SU-DHL-6 (cell line): ENCODE measurements around the gene EXOC6B.

Experiments used
- H2AFZ ChIP-seq: fragments of 200-600 bp; sonication (generic); 2 replicates; pipeline ENCODE4 v1.6.1; 2014; ENCODE audit warnings: low read depth, mild to moderate bottlenecking, moderate library complexity, mixed read lengths, antibody characterized with exemption, low read length; ENCODE audit not compliant: severe bottlenecking
- H3F3A ChIP-seq: fragments of 200-600 bp; shearing (Covaris generic); 2 replicates; pipeline ENCODE4 v1.6.0; 2016; ENCODE audit warnings: antibody characterized with exemption, mild to moderate bottlenecking; ENCODE audit not compliant: insufficient read depth
- H3K27ac ChIP-seq: fragments of 200-600 bp; sonication (generic); 2 replicates; pipeline ENCODE4 v1.5.1; 2016; ENCODE audit warnings: low read depth, mild to moderate bottlenecking, low read length, moderate library complexity, mixed read lengths
- H3K27me3 ChIP-seq: fragments of 200-600 bp; sonication (generic), shearing (Covaris generic); 2 replicates; pipeline ENCODE4 v1.6.0; 2014; ENCODE audit warnings: mild to moderate bottlenecking, low read length
- H3K36me3 ChIP-seq: fragments of 200-600 bp; sonication (generic); 2 replicates; pipeline ENCODE4 v1.6.1; 2014; ENCODE audit warnings: mild to moderate bottlenecking, low read length, mixed read lengths
- H3K4me2 ChIP-seq: fragments of 300-600, 200-600 bp; shearing (Covaris generic), sonication (generic); 2 replicates; pipeline ENCODE4 v1.6.0; 2014; ENCODE audit warnings: low read length, low read depth, mild to moderate bottlenecking; ENCODE audit not compliant: poor library complexity, severe bottlenecking
- H3K4me3 ChIP-seq: fragments of 200-600 bp; sonication (generic); 2 replicates; pipeline ENCODE4 v1.5.1; 2014; ENCODE audit warnings: antibody characterized with exemption, low read length, mild to moderate bottlenecking, mixed read lengths; ENCODE audit not compliant: insufficient read depth, poor library complexity, severe bottlenecking
- H3K79me2 ChIP-seq: fragments of 200-600 bp; sonication (generic); 2 replicates; pipeline ENCODE4 v1.6.1; 2014; ENCODE audit warnings: mild to moderate bottlenecking, low read length, moderate library complexity; ENCODE audit not compliant: insufficient read depth
- H3K9ac ChIP-seq: fragments of 200-600 bp; sonication (generic); 2 replicates; pipeline ENCODE4 v1.7.0; 2014; ENCODE audit warnings: mild to moderate bottlenecking, low read length
- H3K9me2 ChIP-seq: fragments of 200-600 bp; sonication (generic); replicated peaks from 2 replicates; pipeline ENCODE4 v1.6.1; 2014; ENCODE audit warnings: low read length; ENCODE audit not compliant: insufficient read depth
- H3K9me3 ChIP-seq: fragments of 200-600 bp; sonication (generic); 2 replicates; pipeline ENCODE4 v1.6.1; 2014; ENCODE audit warnings: low read length, mixed read lengths; ENCODE audit not compliant: insufficient read depth
- H4K20me1 ChIP-seq: fragments of 200-600 bp; sonication (generic); 2 replicates; pipeline ENCODE4 v1.6.1; 2014; ENCODE audit warnings: low read depth, mild to moderate bottlenecking, antibody characterized with exemption, low read length, moderate library complexity, mixed read lengths
- EZH2phosphoT487 ChIP-seq: fragments of 200-600 bp; sonication (generic), shearing (Covaris generic); conservative IDR thresholded peaks from 2 replicates; pipeline ENCODE4 v1.6.1; 2018; ENCODE audit warnings: mild to moderate bottlenecking, antibody characterized with exemption, low read length, moderate library complexity, mixed read lengths
- TF ChIP-seq, protein P1 (sequence below): fragments of 200-600 bp; sonication (generic); IDR thresholded peaks from one replicate; pipeline ENCODE4 v1.5.1; 2017; ENCODE audit warnings: antibody characterized with exemption, mild to moderate bottlenecking, low read length, moderate library complexity; ENCODE audit not compliant: insufficient read depth, poor library complexity, severe bottlenecking

Gene EXOC6B

DNA sequence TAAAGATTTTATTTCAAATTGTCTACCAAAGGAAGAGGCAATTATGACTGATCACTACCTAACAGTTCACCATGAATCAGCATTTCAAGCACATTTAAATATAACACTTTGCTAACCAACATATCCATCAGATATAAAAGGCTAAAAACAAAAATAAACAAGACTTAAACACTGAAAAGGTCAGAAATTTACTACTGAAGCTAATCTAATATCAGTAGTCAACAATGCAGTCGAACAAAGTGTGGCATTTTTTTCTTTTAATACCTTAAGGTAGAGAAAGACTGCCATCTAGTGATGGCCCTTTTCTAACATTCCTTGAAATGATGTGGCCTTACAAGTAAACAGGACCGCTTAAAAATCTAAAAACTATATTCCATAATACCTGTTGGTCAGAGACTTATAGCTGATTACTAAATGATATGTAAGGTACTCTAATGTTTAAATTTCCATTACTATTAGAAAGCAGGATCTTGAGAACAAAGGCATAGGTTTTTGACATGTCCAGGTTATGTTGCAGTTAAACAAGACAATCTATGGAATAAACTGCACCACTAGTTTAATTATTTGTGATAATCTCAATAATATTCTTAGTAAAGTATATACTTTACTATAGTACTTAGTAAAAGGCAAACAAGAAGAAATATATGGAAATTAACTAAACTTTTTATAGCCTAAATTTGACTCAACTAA is 80.0 kb downstream of the EXOC6B start:
- Histone ChIP-seq H3K36me3 (no peaks in the 10 kb centered on the region), H4K20me1 (no peaks in the 10 kb centered on the region), H3K9me2 (no peaks in the 10 kb centered on the region), H3K79me2 (no peaks in the 10 kb centered on the region), H3K9me3 (no peaks in the 10 kb centered on the region), H3K4me3 (no peak overlapping the region), H3F3A (no peaks in the 10 kb centered on the region), H3K27ac (no peak overlapping the region), H3K9ac (no peak overlapping the region), H3K4me2 (no peak overlapping the region), H2AFZ (no peak overlapping the region), H3K27me3 (no peaks in the 10 kb centered on the region)
- TF ChIP-seq EZH2phosphoT487 = no peak
- TF ChIP-seq, protein P1, sequence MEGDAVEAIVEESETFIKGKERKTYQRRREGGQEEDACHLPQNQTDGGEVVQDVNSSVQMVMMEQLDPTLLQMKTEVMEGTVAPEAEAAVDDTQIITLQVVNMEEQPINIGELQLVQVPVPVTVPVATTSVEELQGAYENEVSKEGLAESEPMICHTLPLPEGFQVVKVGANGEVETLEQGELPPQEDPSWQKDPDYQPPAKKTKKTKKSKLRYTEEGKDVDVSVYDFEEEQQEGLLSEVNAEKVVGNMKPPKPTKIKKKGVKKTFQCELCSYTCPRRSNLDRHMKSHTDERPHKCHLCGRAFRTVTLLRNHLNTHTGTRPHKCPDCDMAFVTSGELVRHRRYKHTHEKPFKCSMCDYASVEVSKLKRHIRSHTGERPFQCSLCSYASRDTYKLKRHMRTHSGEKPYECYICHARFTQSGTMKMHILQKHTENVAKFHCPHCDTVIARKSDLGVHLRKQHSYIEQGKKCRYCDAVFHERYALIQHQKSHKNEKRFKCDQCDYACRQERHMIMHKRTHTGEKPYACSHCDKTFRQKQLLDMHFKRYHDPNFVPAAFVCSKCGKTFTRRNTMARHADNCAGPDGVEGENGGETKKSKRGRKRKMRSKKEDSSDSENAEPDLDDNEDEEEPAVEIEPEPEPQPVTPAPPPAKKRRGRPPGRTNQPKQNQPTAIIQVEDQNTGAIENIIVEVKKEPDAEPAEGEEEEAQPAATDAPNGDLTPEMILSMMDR = peak; percentile 55

DNA sequence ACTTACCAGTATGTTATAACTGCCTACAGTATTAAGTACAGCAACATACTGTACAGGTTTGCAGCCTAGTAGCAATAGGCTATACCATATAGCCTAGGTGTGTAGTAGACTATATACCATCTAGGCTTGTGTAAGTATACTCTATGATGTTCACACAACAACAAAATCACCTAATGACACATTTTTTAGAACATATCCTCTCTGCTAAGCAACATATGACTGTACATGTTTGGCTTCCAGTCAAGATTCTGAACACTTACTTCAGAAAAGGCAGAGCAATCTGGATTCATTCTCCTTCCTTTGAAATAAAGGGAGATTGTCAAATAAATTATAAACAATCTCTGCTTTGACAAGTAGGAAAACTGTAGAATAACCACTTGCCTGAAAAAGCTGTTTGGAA is 81.8 kb downstream of the EXOC6B start:
- TF ChIP-seq, protein P1 = no peak
- no peak for TF ChIP-seq EZH2phosphoT487

DNA sequence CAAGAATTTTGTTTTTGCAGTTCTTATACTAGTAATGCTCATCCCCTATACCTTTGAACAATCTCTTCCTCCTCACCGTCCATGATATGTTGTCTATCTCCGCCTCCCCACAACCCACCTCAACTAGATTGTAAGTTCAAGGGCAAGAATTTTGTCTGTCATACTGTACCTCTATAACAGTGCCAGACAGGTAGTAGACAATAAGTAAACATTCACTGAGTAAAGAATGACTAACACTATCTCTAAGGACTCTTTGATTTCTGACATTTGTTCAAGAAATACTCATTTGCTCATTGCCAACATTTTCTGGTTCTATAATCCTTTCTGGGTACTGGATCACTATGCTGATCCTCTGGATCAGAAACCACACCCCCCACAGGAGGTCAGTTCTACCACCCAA is 82.4 kb downstream of the EXOC6B start:
- Histone ChIP-seq H3K9ac (no peak overlapping the region), H3K9me2 (no peaks in the 10 kb centered on the region), H3K36me3 (no peaks in the 10 kb centered on the region), H3F3A (no peaks in the 10 kb centered on the region), H3K4me3 (no peak overlapping the region), H3K4me2 (no peak overlapping the region), H3K9me3 (no peaks in the 10 kb centered on the region), H3K79me2 (no peaks in the 10 kb centered on the region), H3K27me3 (no peaks in the 10 kb centered on the region), H4K20me1 (no peaks in the 10 kb centered on the region), H2AFZ (no peak overlapping the region), H3K27ac (no peak overlapping the region)
- TF ChIP-seq, protein P1 = no peak
- TF ChIP-seq EZH2phosphoT487 = no peak

More for the DNA sequence above, 81.8 kb downstream of the EXOC6B start:
- Histone ChIP-seq H3K27ac (no peak overlapping the region), H3K79me2 (no peaks in the 10 kb centered on the region), H3K27me3 (no peaks in the 10 kb centered on the region), H4K20me1 (no peaks in the 10 kb centered on the region), H3K9ac (no peak overlapping the region), H2AFZ (no peak overlapping the region), H3K36me3 (no peaks in the 10 kb centered on the region), H3K4me3 (no peak overlapping the region), H3K9me3 (no peaks in the 10 kb centered on the region), H3K9me2 (no peaks in the 10 kb centered on the region), H3F3A (no peaks in the 10 kb centered on the region), H3K4me2 (no peak overlapping the region)
